ENCODE measurements around the gene CCR5AS.

DNA sequence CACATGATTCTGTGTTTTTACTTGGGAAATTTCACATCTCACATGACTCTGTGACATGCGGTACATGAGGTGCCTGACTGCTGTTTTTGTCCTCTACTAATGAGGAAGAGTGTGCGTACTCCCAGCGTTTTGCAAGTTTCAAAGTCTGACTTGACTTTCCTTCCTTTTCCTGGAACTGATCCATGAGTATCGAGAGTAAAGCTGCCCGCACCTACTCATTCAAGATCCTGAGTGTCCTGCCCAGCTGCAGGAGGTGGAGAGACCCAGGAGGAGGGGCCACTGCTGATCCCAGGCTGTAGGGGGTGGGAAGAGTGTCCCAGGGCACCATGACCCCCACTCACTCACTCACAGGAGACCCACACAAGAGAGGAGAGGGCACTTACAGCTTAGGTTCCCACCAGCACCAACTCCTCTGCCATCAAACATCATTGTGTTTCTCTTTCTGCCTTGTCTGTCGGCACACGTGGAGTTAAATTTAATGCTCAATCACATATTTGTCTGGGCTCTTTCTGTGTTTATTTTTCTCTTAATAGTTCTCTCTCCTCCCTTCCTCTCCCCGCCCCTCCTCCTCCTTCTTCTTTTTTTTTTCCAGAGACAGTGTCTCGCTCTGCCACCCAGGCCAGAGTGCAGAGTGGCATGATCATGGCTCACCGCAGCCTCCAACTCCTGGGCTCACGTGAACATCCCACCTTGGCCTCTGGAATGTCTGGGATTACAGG lies 1.4 kb downstream of the CCR5AS start:
- TF ChIP-seq, protein P1, sequence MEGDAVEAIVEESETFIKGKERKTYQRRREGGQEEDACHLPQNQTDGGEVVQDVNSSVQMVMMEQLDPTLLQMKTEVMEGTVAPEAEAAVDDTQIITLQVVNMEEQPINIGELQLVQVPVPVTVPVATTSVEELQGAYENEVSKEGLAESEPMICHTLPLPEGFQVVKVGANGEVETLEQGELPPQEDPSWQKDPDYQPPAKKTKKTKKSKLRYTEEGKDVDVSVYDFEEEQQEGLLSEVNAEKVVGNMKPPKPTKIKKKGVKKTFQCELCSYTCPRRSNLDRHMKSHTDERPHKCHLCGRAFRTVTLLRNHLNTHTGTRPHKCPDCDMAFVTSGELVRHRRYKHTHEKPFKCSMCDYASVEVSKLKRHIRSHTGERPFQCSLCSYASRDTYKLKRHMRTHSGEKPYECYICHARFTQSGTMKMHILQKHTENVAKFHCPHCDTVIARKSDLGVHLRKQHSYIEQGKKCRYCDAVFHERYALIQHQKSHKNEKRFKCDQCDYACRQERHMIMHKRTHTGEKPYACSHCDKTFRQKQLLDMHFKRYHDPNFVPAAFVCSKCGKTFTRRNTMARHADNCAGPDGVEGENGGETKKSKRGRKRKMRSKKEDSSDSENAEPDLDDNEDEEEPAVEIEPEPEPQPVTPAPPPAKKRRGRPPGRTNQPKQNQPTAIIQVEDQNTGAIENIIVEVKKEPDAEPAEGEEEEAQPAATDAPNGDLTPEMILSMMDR (IDR thresholded peaks at IDR 0.05), result no peak
- no peak for TF ChIP-seq POLR2A (IDR thresholded peaks at IDR 0.05)

Data from testis (tissue), 2 donors.